RWPE1 (cell line): Measurements from ENCODE around the gene AKAP11.

Source experiments
- CTCF ChIA-PET: fragments of 350-600 bp; sonication (Branson Sonifier 250); formaldehyde crosslinking; extraction: SDS; loops from one replicate; lab custom pipeline; 2021; lab: Yijun Ruan, JAX
- POLR2A ChIA-PET: fragments of 400-600 bp; formaldehyde crosslinking; extraction: SDS; loops from one replicate; lab custom pipeline; 2020; ENCODE audit warnings: antibody characterized with exemption; ENCODE audit not compliant: low non-redundant PET; lab: Yijun Ruan, JAX
- DNase-seq: peaks from one replicate; pipeline ENCODE4 v3.0.0; 2012; ENCODE audit warnings: low spot score
- H3K27ac ChIP-seq: fragments of 450-650 bp; 2 replicates; pipeline ENCODE4 v1.5.1; 2017
- CTCF ChIP-seq: fragments of 450-650 bp; conservative IDR thresholded peaks from 2 replicates; pipeline ENCODE4 v1.5.1; 2017; ENCODE audit warnings: low read depth, mild to moderate bottlenecking

AKAP11 gene

GRCh38 chr13:42364613-42365000 lies 92.7 kb downstream of the AKAP11 start:
- no peak for DNase-seq
- ChIA-PET POLR2A (no interaction called here), CTCF (interaction anchor here (0.7 kb wide), 1 partner anchor 255 kb away, joined by 3 read pairs; no protein-coding TSS in a partner anchor)
- TF ChIP-seq CTCF, result no peak
- H3K27ac ChIP-seq, result no peak overlapping the region

- H3K27ac ChIP-seq, result no peak overlapping the region
- POLR2A ChIA-PET, result no interaction called here
- no peak for DNase-seq
- CTCF ChIA-PET, result interaction anchor here (0.6 kb wide), 1 partner anchor 111 kb away, joined by 4 read pairs; no protein-coding TSS in a partner anchor
- no peak for TF ChIP-seq CTCF
Observed at GRCh38 chr13:42367831-42368230, 95.9 kb downstream of the AKAP11 start.

GRCh38 chr13:42369071-42369797 lies 97.3 kb downstream of the AKAP11 start:
- H3K27ac ChIP-seq, result no peak overlapping the region
- ChIA-PET CTCF (no interaction called here), POLR2A (no interaction called here)
- no peak for TF ChIP-seq CTCF
- no peak for DNase-seq

- POLR2A ChIA-PET, result no interaction called here
- TF ChIP-seq CTCF, result no peak
- DNase-seq, result no peak
- H3K27ac ChIP-seq, result no peak overlapping the region
- CTCF ChIA-PET, result no interaction called here
Observed at GRCh38 chr13:42370229-42370628, 98.3 kb downstream of the AKAP11 start.
